LNCAP (cell line): Measurements from ENCODE around the gene KLHL18.

Source experiments
- TF ChIP-seq, protein P1 (sequence below): fragments of 450-650 bp; IDR thresholded peaks from 2 replicates; pipeline ENCODE4 v1.5.1; 2017; ENCODE audit warnings: mild to moderate bottlenecking

KLHL18 gene

DNA sequence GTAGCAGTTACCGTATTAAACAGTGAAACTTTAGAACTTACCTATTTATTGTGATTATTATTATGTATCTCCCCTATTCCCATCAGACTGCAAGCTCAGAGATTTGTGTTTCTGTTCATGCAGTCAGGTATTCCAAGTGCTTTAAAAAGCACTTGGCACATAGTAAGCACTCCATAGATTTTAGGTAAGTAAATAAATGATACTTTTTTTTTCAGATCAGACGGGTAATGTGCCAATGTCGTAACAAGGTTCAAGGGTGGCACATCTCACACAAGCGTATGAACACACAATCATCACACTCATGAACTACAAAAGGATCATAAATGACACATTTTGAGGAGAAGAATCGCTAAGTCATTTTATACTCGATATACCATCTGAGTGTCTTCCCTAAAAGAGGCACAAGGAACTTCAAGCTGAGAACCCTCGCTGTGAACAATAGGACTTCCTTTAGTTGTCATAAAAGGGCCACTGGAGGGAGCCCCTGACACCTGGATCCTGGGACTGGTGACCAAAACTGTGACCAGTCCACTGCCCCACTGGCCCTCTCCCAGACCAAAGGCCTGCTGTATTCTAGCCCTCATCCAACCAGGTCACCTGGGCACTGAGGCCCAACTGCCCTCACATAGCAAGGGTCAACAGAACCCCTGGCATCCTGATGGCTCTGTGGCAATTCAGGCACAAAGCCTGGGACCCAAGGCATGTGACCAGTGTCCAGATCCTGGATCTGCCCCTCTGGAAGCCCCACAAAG lies 32.3 kb upstream of the KLHL18 start:
- TF ChIP-seq, protein P1, sequence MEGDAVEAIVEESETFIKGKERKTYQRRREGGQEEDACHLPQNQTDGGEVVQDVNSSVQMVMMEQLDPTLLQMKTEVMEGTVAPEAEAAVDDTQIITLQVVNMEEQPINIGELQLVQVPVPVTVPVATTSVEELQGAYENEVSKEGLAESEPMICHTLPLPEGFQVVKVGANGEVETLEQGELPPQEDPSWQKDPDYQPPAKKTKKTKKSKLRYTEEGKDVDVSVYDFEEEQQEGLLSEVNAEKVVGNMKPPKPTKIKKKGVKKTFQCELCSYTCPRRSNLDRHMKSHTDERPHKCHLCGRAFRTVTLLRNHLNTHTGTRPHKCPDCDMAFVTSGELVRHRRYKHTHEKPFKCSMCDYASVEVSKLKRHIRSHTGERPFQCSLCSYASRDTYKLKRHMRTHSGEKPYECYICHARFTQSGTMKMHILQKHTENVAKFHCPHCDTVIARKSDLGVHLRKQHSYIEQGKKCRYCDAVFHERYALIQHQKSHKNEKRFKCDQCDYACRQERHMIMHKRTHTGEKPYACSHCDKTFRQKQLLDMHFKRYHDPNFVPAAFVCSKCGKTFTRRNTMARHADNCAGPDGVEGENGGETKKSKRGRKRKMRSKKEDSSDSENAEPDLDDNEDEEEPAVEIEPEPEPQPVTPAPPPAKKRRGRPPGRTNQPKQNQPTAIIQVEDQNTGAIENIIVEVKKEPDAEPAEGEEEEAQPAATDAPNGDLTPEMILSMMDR, result peak; percentile 48

DNA sequence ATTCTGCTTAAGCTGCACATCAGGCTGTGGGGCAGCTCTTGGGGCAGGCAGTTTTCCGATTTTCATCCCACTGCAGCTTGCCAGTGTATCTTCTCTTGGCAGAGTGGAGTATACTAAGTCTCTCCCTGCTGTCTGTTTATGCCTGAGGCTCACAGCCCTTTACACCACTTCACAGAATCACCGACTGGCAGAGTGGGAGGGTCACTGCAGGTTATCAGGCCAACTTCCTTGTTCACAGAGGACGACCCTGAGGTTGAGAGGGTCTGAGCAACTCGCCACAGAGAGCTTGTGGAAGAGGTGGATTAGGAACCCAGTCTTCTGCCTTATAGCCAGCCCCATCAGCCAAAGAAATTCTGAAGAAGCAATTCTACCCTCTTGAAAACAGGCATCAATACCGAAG lies 31.1 kb upstream of the KLHL18 start:
- TF ChIP-seq, protein P1, result no peak

GRCh38 chr3:47259114-47259513 lies 23.6 kb upstream of the KLHL18 start:
- TF ChIP-seq, protein P1, result no peak

DNA sequence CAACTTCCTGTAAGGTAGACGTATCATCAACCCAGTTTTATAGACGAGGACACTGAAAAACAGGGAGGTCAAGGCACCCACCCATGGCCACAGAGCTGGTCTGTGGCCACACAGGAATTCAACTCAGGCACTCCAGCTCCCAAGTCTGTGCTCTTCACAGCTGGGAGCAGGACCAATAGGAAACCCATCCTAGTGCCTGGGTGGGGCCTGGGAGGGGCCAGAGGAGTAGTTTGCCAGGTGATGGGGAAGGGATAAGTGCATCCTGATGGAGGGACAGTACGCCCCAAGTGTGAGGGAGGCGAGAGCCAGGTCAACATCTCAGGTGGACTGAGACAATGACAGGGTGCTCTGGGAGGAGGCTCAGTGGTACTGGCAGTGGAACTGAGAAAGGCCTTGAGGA lies 22.1 kb upstream of the KLHL18 start:
- TF ChIP-seq, protein P1, result no peak

GRCh38 chr3:47261301-47261700 lies 21.4 kb upstream of the KLHL18 start:
- TF ChIP-seq, protein P1, result no peak

- TF ChIP-seq, protein P1, result no peak
Measured at GRCh38 chr3:47265008-47265407, 17.7 kb upstream of the KLHL18 start.

GRCh38 chr3:47265725-47266428 lies 16.9 kb upstream of the KLHL18 start:
- TF ChIP-seq, protein P1, result no peak
